ENCODE data around the gene ZFAND3. TPM values are rescaled to one million over a fixed set of nuclear protein-coding genes. Genes with fewer than 3 reads are reported as not detected.

Gene ZFAND3
- total RNA-seq, 6 donors from 2014 or later: 26.2 to 66.4 (median 55.5) TPM

DNA sequence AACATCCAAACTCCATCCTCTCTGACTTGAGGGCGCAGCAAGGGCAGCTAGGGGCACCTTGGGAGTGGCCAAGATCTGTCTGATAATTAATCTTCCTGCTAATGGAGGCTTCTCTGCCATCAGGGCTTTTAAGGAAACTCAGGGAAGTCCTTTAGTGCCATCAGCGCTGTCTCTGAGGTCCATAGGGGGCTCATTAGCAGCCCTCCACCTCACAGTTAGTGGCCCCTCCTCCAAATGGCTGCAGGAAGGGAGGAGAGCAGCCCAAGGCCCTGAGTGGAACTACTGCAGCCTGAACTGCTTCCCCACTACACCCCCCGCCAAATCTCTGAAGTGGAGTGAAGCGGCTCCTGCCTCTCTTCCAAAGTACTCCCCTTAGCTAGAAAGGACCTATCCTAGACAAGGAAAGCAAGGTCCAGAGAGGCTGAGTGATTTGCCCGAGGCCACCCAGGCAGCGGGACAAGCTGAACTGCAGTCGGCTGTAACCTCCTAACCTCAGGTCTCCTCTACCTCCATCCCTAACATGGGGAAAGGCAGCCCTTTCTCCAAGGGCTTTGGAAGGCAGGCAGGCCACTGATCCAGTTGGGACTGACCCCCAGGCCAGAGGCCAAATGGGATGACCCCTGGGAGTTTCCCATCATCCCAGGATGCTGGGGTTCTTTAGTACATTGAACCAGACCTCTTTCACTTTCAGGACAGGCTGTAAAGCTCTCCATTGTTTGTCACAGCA, 39.5 kb upstream of the ZFAND3 start:
- H3K4me3 ChIP-seq: no peak overlapping the region
- peaks cover 10 to 21% (median 21%) of the 10 kb centered on the region in 4 donors for H3K4me1 ChIP-seq
- H3K36me3 ChIP-seq: no peaks in the 10 kb centered on the region
- no peak for TF ChIP-seq CTCF (IDR thresholded peaks at IDR 0.05)
- TF ChIP-seq EP300 (IDR thresholded peaks at IDR 0.05): no peak
- no peak for TF ChIP-seq POLR2AphosphoS5 (IDR thresholded peaks at IDR 0.05)
- TF ChIP-seq POLR2A (IDR thresholded peaks at IDR 0.05): no peak
- no peaks in the 10 kb centered on the region for H3K27me3 ChIP-seq
- whole genome bisulfite sequencing, 2 donors: 90 to 92% methylated on average over 7 of the region's 7 CpGs
- DNase-seq (no peak), ATAC-seq (ENCODE audit: low FRiP score in 2 of 2) (no peak)
- no peaks in the 10 kb centered on the region for H3K9me3 ChIP-seq
- no peak overlapping the region for H3K27ac ChIP-seq

- 89 to 90% methylated on average over 2 of the region's 2 CpGs for WGBS, 2 donors
These were observed 37.7 kb upstream of the ZFAND3 start for GRCh38 chr6:37781788-37782187.

DNA sequence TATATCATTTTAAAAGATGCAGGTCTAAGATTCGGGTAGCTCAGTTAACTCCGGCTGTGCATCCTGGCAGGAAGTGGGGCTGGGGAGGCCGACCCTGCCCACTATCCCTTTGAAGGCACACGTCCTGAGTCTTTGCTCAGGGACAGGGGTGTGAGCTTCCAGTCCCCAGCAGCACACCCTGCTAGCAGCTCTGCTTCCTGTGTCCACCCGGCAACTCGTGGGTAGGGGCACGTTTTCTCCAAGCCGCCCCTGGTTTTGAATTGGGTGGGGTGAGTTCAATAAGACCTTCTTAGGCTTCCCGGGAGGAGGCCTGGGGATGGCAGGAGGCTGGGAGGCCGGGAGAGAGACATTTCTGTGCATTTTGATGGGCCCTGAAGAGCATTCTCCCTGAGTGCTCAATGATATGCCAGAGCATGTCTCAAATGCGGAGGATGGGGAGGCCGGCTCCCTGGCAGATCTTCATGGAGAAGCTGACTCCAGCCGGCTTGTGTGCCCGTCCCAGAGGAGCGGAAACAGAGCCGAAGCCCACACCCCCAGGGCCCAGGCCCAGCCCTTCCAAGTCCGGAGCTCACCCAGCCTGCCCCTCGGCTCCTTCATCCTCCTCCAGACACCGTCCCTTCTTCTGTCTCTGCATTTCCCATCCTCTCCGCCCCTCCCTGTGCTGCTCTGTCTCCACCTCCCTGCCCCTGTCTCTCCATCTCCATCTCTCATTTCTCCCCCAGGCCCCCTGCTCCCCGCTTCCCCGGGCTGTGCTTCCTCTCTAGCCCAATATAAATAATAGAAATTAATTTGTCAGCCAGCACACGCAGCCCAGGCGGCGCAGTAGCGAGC, 36.3 kb upstream of the ZFAND3 start:
- no peaks in the 10 kb centered on the region for H3K36me3 ChIP-seq
- no peak for TF ChIP-seq POLR2AphosphoS5 (IDR thresholded peaks at IDR 0.05)
- TF ChIP-seq CTCF (IDR thresholded peaks at IDR 0.05): no peak
- no peak for TF ChIP-seq EP300 (IDR thresholded peaks at IDR 0.05)
- TF ChIP-seq POLR2A (IDR thresholded peaks at IDR 0.05): no peak
- peak overlapping the region in 1 of 4 donors; percentile 30 for H3K27ac ChIP-seq
- peak overlapping the region; percentile 32 to 53 (median 48) for H3K4me3 ChIP-seq
- DNase-seq: no peak
- 12 to 14% methylated on average over 24 to 26 of the region's 26 CpGs for WGBS, 2 donors
- ATAC-seq (ENCODE audit: low FRiP score in 2 of 2): peak in 1 of 2 donors; percentile 65
- H3K27me3 ChIP-seq: no peaks in the 10 kb centered on the region
- no peaks in the 10 kb centered on the region for H3K9me3 ChIP-seq
- H3K4me1 ChIP-seq: peaks cover 10 to 22% (median 21%) of the 10 kb centered on the region in 4 donors

More at GRCh38 chr6:37781788-37782187, 37.7 kb upstream of the ZFAND3 start:
- Histone ChIP-seq H3K27me3 (no peaks in the 10 kb centered on the region), H3K36me3 (no peaks in the 10 kb centered on the region), H3K9me3 (no peaks in the 10 kb centered on the region), H3K4me1 (peaks cover 10 to 22% (median 21%) of the 10 kb centered on the region in 4 donors), H3K4me3 (no peak overlapping the region), H3K27ac (no peak overlapping the region)
- TF ChIP-seq POLR2AphosphoS5 (IDR thresholded peaks at IDR 0.05) (no peak), POLR2A (IDR thresholded peaks at IDR 0.05) (no peak), EP300 (IDR thresholded peaks at IDR 0.05) (no peak), CTCF (IDR thresholded peaks at IDR 0.05) (no peak)
- no peak for DNase-seq
- no peak for ATAC-seq (ENCODE audit: low FRiP score in 2 of 2)

- DNase-seq (peak; percentile 34 to 85), ATAC-seq (ENCODE audit: low FRiP score in 2 of 2) (peak; percentile 24 to 76)
- Histone ChIP-seq H3K9me3 (no peaks in the 10 kb centered on the region), H3K4me3 (peak overlapping the region; percentile 32 to 53 (median 48)), H3K4me1 (peaks cover 10 to 22% (median 21%) of the 10 kb centered on the region in 4 donors), H3K27ac (peak overlapping the region in 1 of 4 donors; percentile 30), H3K27me3 (no peaks in the 10 kb centered on the region), H3K36me3 (no peaks in the 10 kb centered on the region)
- WGBS, 2 donors: 4 to 7% methylated on average over 27 to 35 of the region's 35 CpGs
- no peak for TF ChIP-seq EP300 (IDR thresholded peaks at IDR 0.05)
- TF ChIP-seq POLR2A (IDR thresholded peaks at IDR 0.05): no peak
- no peak for TF ChIP-seq CTCF (IDR thresholded peaks at IDR 0.05)
- no peak for TF ChIP-seq POLR2AphosphoS5 (IDR thresholded peaks at IDR 0.05)
These were observed 35.5 kb upstream of the ZFAND3 start for GRCh38 chr6:37783856-37784584.

Data from upper lobe of left lung (tissue), 6 donors.